NCI-H2227 treated with DMSO at 0.1 percent for 48 hours (cell line): Measurements from ENCODE around the gene NDUFA8.
"Not testable (repeated sequence)": the region's sequence is repeated elsewhere in the genome, so short reads cannot be mapped to it uniquely, and the experiment has no call there.

ENCODE experiments used
- DNase-seq: peaks from one replicate; lab custom pipeline; 2025; lab: John Stamatoyannopoulos, UW

NDUFA8 gene

DNA sequence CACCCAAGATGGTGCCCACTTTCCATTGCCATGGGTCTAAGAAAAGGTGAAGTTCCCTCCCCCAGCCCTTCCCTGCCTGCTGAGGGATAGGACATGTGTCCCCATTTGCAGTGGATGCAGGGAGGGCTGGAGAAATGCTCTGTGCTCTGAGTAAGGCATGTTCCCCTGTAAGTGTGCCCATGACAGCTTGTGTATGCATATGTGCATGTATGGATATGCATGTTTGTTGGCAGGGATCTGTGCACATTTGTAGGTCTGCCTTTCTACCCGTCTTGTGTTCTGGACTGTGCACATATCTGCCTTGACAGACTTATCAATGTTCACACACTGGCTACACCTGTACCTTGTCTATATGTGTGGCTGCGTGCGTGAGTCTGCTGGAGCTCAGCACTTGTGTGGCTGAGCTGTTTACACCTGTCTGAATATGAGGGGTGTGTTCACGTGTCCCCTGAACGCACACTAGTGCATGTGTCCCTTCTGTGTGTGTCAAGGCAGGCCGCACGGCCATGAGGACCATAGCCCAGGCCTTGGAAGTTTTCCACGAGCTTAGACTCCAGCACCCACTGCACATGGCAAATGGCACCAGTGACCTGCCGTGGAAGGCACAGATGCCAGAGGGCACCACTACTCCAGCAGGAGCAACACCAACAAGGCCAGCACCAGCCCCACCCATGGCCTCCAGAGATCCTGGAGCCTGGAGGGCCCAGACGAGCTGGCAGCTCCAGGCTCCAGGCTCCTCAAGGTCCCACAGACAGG, 39.1 kb downstream of the NDUFA8 start:
- DNase-seq: no peak

DNA sequence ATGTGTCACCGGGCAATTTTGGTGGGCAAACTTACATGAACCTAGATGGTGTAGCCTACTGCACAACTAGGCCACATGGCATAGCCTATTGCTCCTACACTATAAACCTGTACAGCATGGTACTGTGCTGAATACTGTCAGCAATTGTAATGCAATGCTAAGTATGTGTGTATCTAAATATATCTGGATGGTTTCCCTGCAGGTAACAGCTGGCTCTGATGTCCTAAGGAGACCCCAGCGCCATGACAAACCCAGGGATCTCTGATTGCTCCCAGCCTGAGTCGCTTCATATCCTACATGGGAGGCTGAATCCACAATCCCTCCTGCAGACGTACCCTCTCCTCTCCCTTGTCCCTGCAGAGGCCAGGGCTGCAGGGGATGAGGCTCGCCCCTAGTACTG, 39.9 kb downstream of the NDUFA8 start:
- no peak for DNase-seq

DNA sequence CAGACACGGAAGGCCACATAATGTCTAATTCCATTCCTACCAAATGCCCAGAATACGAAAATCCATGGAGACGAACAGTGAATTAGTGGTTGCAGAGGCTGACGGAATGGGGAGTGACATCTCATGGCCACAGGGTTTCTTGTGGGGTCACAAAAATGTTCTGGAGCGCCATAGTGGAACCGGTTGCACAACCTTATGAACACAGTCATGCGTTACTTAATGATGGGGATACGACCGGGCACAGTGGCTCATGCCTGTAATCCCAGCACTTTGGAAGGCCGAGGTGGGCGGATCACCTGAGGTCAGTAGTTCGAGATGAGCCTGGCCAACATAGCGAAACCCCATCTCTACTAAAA, 40.4 kb downstream of the NDUFA8 start:
- no peak for DNase-seq

DNA sequence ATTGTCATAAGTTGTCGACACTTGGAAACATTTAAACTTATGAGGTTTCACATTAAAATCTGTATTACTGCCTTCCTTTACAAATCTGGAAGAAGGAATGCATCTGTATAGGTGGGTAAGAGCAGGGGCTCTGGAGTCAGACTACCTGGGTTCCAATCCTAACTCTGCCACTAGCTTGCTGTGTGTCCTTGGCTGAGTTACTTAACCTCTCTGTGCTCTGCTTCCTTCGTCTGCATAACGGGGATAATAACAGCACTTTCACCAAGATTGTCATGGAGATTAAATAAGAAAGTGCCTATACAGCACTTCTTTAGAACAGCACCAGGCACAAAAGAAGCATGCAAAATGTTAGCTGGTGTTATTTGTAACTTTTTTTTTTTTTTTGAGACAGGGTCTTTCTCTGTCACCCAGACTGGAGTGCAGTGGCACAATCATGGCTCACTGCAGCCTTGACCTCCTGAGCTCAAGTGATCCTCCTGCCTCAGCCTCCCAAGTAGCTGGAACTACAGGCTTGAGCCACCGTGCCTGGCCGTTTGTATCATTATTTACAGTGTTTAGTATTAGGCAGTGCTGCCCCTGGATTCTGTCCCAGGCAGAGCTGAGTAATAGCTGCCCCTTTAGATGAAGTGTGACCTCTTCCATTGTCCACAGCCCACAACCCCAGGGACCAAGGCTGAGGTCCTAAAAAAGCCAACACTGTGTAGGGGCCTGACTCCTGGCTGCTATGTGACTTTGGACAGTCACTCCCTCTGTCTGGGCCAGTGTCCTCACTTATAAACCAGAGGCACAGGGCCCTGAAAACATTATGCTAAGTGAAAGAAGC, 41.0 kb downstream of the NDUFA8 start:
- no peak for DNase-seq

DNA sequence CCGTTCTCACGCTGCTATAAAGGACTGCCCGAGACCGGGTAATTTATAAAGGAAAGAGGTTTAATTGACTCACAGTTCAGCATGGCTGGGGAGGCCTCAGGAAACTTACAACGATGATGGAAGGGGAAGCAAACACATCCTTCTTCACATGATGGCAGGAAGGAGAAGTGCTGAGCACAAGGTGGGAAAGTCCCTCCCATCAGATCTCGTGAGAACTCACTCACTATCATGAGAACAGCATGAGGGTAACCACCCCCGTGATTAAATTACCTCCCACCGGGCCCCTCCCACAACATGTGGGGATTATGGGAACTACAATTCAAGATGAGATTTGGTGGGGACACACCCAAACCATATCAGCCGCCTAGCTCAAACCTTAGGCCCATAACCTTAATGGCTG, 42.3 kb downstream of the NDUFA8 start:
- DNase-seq: not testable (repeated sequence)

DNA sequence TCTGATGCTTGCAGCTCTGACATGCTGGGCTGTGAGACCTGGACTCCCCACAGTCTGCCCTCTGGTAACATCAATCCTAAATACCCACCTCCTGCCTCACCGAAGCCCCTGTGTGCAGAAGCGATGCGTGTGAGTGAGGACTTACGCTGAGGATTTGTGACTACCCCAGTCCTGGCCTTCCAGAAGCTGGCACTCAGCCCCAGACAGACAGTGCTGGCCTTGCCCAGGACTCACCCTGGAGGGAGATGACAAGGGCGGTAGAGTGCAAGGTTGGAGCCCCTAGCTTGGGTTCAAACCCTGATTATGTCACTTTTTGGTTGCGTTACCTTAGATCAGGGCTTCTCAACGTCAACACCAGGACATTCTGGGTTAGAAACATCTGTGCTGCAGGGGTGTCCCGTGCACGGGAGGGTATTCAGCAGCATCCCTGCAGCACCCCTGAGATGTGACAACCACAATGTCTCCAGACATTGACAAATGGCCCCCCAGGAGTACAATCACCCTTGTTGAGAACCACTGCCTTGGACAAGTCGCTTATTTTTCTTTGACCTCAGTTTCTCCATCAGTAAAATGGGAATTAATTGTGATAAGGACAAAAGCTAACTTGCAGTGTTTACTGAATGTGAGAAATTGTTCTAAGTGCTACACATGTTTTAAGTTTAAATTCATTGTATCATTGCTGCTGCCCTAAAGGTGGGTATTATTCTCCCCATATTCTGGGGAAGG, 43.0 kb downstream of the NDUFA8 start:
- DNase-seq: no peak

DNA sequence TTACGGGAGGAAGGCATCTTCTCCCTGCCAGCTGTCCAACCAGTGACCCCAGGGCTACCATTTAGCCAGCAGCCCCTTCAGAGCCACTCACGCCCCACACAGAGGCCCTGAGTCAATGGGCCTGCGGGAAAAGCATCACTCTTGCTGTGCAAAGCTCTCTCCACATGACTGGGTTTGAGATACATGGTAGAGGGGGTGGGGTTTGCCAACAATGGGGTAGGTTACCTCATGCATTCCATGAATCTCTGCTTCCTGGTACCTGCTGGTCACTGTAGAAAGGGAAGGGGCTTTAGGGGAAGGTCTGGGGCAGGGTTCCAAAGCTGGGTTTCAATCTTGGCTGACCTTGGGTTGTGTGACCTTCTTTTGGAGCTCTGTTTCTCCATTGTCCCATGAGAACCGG, 43.5 kb downstream of the NDUFA8 start:
- no peak for DNase-seq

DNA sequence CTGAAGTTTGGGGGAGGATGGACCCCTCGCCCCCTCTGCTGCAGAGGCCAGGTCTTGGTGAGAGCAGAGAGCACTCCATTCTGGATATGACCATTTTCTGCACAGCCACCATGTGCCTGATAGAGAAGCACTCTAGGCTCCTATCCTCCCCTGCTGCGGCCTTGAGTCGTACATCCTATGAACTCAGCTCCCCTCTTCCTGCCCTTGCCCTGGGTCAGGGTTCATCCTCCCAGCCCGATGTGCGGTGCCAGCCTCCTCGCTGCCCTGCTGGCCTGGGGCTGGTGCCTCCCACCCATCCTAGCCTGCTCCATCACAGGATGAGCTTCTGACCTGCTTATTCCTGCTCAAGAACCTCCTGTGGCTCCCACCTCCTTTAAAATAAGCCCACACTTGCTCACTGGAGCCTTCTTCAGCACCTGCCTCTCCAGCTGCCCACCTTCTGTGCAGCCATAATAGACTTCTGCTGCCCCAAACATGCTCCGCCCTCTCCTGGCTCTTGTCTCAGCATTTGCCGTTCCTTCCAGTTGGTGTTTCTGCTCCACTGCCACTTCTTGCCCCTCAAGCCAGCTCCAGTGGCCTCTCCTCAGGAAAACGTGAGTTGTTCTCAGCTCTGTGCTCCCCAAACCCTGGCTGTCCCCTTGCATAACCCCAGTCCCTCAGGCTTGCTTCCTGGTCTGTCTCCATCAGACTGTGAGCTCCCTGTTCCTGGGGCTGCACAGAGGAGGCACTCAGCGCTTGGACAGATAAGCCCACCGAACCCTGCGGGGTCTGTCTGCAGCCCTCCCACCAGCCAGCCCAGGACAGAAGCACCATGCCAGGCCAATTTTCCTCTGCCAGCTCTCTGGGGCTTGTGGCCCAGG, 44.2 kb downstream of the NDUFA8 start:
- DNase-seq: no peak

DNA sequence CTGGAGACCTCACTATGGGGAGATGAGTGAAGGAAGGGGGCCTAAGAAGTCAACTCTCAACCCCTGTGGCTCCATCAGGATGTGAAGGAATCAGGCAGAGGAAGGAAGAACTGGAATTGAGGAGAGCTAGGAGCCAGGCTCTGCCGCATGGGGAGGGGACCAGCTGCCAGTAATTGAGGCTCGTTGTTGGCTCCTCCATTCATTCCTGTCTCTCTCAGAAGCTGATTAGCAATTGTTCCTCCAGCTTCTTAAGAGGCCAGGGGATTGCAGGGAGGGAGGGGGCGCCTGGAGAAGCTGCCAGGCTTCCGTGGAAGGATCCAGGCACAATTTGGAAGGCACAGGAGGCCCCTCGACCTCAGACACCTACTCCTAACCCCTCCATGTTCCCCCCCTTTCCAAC, 46.0 kb downstream of the NDUFA8 start:
- DNase-seq: no peak

DNA sequence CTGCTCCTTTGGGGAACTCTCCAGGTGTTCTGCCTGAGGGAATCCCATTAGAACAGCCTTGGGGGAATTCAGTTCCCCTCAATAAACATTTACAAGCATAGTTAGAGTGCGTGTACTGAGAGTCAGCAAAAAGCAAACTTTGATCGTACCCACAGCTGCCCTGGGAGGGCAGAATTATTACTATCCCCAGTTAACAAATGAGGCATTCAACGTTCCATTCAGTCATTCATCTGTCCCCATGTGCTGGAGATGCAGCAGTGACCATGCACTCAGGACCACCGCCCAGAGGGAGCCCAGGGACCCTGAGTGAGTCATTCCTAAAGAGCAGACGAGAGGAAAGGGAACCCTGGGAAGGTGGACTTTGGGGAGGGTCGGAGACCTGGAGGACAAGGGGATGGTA, 47.3 kb downstream of the NDUFA8 start:
- DNase-seq: no peak

DNA sequence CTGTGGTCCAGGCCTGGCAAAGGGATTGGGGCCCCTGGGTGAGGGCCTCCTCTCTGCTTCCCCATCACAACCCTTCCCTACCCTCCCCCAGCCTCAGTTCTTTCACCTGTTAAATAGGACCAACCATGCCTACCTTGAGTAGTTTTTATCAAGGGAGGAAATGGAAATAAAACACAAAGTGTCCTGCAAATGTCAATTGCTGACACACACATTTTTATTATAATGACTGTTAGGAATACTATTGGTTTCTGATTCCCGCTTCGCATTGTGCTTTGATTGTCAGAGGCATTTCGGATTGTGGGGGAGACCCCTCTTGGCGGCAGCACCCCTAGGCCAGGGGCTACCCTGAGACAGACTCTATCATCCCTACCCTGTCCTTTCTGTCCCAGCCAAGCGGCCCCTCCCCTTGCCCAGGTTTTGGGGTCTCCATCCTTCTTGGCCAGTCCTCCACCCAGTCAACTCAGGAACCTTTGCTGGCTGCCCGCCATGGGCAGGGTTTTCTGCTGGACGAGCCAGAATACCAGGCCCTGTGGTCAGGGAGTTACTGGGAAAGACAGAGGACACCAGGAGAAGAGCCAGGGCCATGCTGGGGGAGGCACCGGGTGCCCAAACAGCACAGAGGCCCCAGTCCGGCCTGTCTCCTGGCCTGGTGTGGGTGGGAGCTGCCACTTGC, 48.0 kb downstream of the NDUFA8 start:
- DNase-seq: no peak

DNA sequence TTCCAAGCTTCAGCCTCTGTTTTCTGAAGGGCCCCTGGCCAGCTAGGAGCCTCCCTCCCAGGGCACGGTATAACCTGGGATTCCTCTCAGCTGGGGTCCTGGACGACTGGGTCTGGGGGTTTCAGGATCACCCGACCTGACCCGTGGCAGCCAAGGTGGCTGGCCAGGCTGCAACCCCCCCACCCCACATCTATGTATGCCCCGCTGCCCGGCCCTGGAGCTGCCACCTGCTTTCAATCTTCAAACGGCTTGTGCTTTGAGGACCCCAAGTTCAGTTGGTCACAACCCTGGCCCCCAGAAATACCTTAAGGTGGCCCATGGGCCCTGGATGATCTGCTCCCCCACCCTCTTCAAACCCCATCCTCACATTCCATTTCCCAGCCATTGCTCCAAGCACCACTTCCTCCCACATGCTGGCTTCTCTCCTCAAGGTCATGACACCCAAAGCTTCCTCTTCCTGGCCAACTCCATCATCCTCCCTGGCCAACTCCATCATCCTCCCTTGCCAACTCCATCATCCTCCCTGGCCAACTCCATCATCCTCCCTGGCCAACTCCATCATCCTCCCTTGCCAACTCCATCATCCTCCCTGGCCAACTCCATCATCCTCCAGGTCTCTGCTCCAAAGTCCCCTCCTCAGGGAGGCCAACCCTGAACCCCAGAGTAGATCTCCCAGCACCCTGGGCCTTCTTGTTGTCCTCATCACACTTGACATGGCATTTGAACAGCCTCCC, 49.3 kb downstream of the NDUFA8 start:
- DNase-seq: no peak

DNA sequence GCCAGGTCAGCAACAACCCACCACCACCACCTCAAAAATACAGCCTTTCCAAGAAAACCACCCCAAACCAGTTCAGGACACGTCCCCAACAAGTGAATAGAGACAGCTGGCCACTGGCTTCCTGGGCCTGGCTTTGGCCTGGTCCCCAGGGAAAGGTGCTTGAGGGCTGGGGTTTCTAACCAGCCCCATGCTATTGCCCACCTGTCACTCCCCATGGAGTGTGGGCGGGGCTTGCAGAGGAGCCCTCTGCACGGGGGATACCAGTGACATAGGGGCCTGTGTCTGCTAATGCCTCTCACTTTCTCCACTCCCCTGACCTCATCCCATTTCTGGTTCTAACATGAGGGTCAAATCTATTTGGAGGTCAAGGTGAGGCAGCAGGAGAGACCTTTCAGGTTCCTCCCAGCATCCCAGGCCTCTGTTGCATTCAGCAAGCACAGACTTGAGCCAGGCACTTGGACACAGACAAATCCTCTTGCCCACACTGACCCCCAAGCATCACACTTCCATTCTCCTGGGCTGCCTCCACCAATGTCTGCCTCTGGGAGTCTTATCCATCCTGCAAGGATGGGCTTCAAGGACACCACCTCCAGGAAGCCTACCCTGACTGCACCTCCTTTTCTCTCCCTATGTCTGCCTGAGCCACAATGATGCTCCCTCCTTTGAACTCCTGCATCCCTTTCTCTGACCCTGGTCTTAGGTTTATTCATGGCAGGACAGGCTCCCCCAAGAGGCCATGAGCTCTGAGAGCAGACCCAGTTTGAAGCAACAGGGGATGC, 50.4 kb downstream of the NDUFA8 start:
- DNase-seq: no peak

DNA sequence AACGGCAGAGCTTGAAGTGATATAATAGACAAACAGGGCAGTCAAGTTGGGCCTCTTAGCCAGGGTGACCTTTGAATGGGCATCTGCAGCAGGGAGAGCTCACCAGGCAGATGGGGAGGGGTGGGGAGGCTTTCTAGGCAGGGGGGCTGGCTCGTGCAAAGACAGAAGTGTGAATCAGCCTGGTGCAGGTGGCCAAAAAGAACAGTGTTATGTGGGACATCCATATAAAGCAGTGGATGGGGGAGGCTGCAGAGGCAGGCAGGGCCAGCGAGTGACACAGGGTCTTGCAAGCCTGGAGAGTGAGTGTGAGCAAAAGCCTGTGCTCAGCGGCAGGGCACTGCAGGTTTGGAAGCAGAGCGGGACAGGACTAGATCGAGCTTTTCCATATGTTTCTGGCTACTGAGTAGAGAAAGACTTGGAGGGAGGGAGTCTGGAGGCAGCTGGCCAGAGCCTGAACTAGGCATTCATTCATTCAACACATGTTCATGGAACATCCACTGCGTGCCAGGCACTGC, 52.2 kb downstream of the NDUFA8 start:
- DNase-seq: no peak

DNA sequence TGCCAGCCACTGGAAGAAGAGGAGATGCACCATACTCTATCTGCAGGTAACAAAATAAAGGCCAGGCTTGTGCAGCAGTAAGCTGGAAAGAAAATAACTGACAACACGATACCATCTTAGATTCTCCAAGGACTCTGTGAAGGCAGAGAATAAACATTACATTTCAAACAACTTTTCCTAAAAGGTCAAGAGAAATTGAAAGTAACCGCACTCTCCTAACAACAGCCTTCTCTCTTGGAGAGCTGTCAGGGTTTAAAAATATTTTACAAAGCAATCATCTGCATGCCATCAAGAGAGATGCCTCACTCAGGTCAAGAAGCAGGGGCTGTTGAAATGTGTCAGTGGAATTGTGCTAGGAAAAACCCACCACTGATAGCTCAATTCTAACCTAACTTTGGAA, 53.0 kb downstream of the NDUFA8 start:
- no peak for DNase-seq

DNA sequence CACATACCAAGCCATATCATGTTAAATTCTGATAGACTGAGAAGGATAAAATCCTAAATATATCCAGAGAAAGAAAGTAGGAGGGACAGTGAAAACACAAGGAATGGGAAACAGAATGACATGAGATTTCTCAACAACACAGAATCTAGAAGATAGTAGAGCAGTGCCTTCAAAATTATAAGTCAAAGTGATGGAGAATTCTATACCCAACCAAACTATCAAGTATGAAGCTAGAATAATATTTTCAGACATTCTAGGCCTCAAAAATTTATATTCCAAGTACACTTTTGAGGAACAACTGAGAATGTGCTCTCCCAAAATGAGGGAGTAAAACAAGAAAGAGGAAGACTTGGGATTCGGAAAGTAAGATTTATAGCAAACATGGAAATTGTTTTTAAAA, 55.6 kb downstream of the NDUFA8 start:
- DNase-seq: no peak

DNA sequence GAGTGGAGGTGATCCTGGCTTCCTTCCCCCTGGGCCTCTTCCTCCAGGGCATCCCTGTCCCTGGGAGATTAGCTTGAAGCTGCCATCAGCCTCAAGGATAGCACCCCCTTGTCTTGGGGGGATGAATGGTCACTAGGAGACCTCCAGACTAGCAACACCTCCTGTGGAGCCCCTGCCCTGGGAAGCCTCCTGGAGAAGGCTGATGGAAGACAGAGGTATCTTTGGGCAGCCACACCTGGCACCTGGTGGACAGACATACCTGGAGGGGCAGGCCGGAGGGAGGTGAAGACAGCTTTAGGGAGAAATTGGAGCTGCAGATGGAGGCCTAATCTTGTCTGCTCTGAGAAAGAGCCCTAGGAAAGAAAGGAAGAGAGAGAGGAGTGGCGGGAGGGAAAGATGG, 57.4 kb downstream of the NDUFA8 start:
- no peak for DNase-seq

DNA sequence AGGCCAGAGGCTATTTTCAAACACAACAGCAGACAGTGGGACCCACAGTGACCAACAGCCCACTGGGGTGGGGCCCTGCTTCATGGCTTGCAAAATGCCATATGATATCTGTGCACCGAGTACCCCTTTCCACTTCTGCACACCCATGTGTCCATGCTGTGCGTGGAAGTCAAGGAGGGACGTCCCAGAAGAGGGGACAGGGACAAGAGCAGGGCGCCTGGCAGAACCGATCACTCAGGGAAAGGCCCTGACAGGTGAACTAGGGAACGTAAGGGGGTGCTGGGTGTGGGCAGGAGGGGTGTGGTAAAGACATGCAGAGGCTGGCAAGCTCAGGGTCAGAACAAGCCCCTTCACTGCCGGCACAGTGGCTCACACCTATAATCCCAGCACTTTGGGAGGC, 58.8 kb downstream of the NDUFA8 start:
- no peak for DNase-seq

DNA sequence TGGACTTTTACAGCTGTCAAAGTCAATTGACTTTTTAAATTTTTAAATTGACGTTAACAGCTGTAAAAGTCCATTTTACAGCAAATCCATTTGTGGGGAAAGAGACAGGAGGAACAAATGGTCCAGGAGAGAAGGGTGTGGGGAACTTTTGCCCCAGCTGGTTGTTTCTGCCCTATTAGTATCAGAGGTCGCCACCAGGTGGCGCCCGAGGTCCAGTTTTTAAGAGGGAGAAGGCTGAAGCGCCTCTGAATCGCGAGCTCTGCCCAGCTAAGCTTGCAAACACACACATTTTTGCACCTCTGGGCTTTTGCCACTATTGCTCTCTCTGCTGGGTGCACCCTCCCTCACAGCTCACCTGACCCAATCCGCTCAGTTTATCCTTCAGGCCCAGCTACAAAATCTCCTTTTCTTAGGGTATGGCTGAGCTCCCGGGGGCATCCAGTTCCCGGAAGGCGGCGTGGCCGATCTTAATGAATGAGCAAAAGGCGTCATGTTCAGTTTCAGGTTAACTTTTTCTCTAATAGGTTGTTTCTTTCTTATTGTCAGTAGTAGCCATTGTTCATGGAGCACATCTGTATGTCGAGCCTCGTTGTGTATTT, 60.2 kb downstream of the NDUFA8 start:
- DNase-seq: peak; percentile 68
